ENCODE results near the gene TRIM2. TPM values are rescaled to one million over a fixed set of nuclear protein-coding genes. Genes with fewer than 3 reads are reported as not detected.

TRIM2 gene
- total RNA-seq, 1 experiment from 2014 or later, result 49.6 TPM

- no peaks in the 10 kb centered on the region for H3K9me3 Mint-ChIP-seq (ENCODE audit: low read depth, unreplicated experiment)
- H3K4me3 Mint-ChIP-seq (ENCODE audit: low read depth, unreplicated experiment), result no peak overlapping the region
- H3K36me3 Mint-ChIP-seq (ENCODE audit: insufficient read depth, unreplicated experiment), result peaks cover 10% of the 10 kb centered on the region
- H3K27me3 Mint-ChIP-seq (ENCODE audit: unreplicated experiment), result no peaks in the 10 kb centered on the region
- no peak overlapping the region for H3K27ac Mint-ChIP-seq (ENCODE audit: unreplicated experiment)
- intact Hi-C loops (cut with micrococcal nuclease; ENCODE audit: unreplicated experiment), result no loop called here
- CTCF ChIA-PET, result interaction anchor here (1.0 kb wide), 1 partner anchor 205 kb away, joined by 3 read pairs; no protein-coding TSS in a partner anchor
- TF ChIP-seq CTCF (IDR thresholded peaks at IDR 0.05; ENCODE audit: unreplicated experiment), result no peak
- BruUV-seq (replicated peaks), result no TSS peak
- no peak for DNase-seq
- peaks cover 23% of the 10 kb centered on the region for H3K4me1 Mint-ChIP-seq (ENCODE audit: low read depth, unreplicated experiment)
Measured at GRCh38 chr4:153348006-153348405, 143.8 kb downstream of the TRIM2 start.

DNA sequence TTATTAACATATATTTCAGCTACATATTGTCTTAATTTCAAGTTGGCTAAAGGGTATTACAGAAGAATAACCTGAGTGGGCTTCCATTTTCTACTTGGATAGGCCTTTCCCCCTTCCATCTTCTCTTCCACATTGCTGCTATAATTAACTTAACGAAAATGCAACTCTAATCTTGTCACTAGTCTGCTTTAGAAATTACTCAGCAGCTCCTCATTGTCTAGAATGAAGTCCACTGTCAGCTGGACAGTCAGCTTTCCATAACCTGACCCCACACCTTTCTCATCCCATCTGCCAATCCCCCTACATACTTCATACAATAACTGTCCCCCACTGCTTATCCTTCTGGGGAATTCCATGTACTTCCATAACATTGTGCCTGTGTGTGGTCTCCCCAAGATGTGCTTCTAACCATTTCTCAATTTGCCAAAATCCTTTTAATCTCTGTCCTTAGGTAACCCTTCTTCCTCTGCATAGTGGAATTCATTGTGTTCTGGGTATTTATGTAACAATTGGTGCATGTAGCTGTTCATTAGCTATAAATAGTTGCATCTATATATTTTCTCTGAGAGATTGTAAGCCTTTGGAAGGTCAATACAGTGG lies 145.1 kb downstream of the TRIM2 start:
- intact Hi-C loops (cut with micrococcal nuclease; ENCODE audit: unreplicated experiment), result no loop called here
- no peak for DNase-seq
- no TSS peak for BruUV-seq (replicated peaks)

GRCh38 chr4:153362184-153362583 lies 157.9 kb downstream of the TRIM2 start:
- no peak for TF ChIP-seq CTCF (IDR thresholded peaks at IDR 0.05; ENCODE audit: unreplicated experiment)
- BruUV-seq (replicated peaks), result no TSS peak
- Mint-ChIP-seq H3K4me1 (ENCODE audit: low read depth, unreplicated experiment) (no peaks in the 10 kb centered on the region), H3K36me3 (ENCODE audit: insufficient read depth, unreplicated experiment) (no peaks in the 10 kb centered on the region), H3K4me3 (ENCODE audit: low read depth, unreplicated experiment) (no peak overlapping the region), H3K27ac (ENCODE audit: unreplicated experiment) (no peak overlapping the region), H3K9me3 (ENCODE audit: low read depth, unreplicated experiment) (no peaks in the 10 kb centered on the region), H3K27me3 (ENCODE audit: unreplicated experiment) (no peaks in the 10 kb centered on the region)
- CTCF ChIA-PET, result interaction anchor here (1.0 kb wide), 1 partner anchor 16 kb away, joined by 3 read pairs; no protein-coding TSS in a partner anchor
- intact Hi-C loops (cut with micrococcal nuclease; ENCODE audit: unreplicated experiment), result no loop called here
- DNase-seq, result no peak

More for the DNA sequence above, 145.1 kb downstream of the TRIM2 start:
- H3K27me3 Mint-ChIP-seq (ENCODE audit: unreplicated experiment), result no peaks in the 10 kb centered on the region
- no peak for TF ChIP-seq CTCF (IDR thresholded peaks at IDR 0.05; ENCODE audit: unreplicated experiment)
- no peak overlapping the region for H3K27ac Mint-ChIP-seq (ENCODE audit: unreplicated experiment)
- H3K36me3 Mint-ChIP-seq (ENCODE audit: insufficient read depth, unreplicated experiment), result peaks cover 10% of the 10 kb centered on the region
- H3K4me1 Mint-ChIP-seq (ENCODE audit: low read depth, unreplicated experiment), result peaks cover 23% of the 10 kb centered on the region
- H3K4me3 Mint-ChIP-seq (ENCODE audit: low read depth, unreplicated experiment), result no peak overlapping the region
- no peaks in the 10 kb centered on the region for H3K9me3 Mint-ChIP-seq (ENCODE audit: low read depth, unreplicated experiment)
- CTCF ChIA-PET, result no interaction called here

DNA sequence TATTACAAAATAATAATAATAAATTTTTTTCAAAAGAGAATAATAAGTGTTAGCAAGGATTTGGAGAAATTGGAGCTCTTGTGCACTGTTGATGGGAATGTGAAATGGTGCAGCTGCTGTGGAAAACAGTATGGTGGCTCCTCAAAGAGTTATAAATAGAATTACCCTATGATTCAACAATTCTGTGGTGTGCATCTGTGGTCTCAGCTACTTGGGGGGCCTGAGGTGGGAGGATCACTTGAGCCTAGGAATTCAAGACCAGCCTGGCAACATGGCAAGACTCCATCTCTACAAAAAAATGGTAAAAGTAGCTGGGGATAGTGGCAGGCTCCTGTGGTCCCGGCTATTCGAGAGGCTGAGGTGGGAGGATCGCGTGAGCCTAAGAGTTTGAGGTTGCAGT lies 159.8 kb downstream of the TRIM2 start:
- H3K4me3 Mint-ChIP-seq (ENCODE audit: low read depth, unreplicated experiment), result no peak overlapping the region
- BruUV-seq (replicated peaks), result no TSS peak
- intact Hi-C loops (cut with micrococcal nuclease; ENCODE audit: unreplicated experiment), result no loop called here
- CTCF ChIA-PET, result interaction anchor here (1.2 kb wide), 1 partner anchor 23 kb away, joined by 3 read pairs; no protein-coding TSS in a partner anchor
- H3K27ac Mint-ChIP-seq (ENCODE audit: unreplicated experiment), result no peak overlapping the region
- no peaks in the 10 kb centered on the region for H3K4me1 Mint-ChIP-seq (ENCODE audit: low read depth, unreplicated experiment)
- H3K27me3 Mint-ChIP-seq (ENCODE audit: unreplicated experiment), result no peaks in the 10 kb centered on the region
- no peak for TF ChIP-seq CTCF (IDR thresholded peaks at IDR 0.05; ENCODE audit: unreplicated experiment)
- DNase-seq, result no peak
- no peaks in the 10 kb centered on the region for H3K9me3 Mint-ChIP-seq (ENCODE audit: low read depth, unreplicated experiment)
- H3K36me3 Mint-ChIP-seq (ENCODE audit: insufficient read depth, unreplicated experiment), result no peaks in the 10 kb centered on the region
